Islet of Langerhans (tissue), 1 donor: Measurements from ENCODE around the gene LETM1.

ENCODE experiments used
- FAIRE-seq: peaks from one replicate; lab custom pipeline; 2011; peaks lifted over from hg19 to GRCh38; lab: Jason Lieb, UNC

Gene LETM1

DNA sequence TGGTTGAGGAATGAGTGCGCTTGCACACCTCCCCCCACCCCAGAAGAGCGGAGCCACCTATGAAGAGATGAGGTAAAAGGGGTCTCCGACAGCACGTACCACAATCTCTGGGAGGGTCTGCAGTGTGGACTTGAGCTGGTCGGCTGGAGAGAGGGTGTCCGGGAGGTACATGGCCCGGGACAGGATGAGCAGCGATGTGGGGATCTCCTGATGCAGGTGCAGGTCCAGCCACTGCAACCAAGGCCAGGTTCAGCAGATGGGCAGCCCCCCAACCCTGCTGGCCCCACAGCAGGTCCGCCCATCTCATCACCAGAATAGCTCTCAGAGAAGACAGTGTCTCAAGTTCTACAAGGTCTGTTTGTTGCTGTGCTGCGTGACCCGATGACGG, 32.4 kb downstream of the LETM1 start:
- FAIRE-seq: no peak

DNA sequence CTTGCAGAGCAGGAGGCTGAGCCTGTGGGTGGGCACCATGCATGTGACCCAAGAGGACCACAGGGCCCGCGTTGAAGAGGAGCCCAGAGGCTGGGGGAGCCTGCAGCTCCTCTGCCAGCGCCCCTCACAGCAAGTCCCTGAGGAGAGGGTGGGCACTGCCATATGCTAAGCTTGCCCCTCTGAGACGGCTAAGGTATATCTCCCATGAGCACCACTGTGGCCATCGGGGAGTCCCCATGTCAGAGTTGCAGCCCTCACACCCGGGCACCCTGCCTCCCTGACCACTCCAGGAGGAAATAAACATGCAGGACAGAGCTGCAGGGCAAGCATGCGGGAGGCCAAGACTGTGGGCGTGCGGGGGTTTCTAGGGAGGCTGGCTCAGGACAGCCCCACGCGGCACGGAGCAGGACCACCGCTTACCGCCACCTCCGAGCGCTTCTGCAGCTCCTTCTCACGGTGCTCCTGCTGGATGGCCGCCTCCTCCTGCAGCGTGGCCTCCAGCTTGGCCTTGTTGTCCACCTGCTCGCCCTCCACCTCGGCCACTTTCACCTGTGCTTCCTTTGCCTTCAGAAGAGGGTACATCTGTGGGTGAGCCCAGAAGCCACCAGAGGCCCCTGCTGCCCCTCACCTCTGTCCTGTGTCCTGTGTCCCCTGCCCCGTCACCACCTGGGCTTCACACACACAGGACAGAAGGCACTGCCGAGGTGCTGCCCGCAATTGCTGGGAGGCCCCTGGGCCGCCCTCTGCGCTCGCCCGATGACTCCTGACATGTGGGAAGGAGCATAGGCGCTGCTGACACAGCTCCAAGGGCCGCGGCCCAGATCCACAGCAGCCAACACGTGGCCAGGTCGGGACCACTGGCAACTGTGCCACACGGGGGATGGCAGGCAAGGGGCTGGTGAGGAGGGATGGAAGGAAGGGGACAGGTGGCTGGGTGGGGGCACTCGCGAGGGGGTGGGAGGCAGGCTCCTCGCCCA, 33.1 kb downstream of the LETM1 start:
- FAIRE-seq: no peak

DNA sequence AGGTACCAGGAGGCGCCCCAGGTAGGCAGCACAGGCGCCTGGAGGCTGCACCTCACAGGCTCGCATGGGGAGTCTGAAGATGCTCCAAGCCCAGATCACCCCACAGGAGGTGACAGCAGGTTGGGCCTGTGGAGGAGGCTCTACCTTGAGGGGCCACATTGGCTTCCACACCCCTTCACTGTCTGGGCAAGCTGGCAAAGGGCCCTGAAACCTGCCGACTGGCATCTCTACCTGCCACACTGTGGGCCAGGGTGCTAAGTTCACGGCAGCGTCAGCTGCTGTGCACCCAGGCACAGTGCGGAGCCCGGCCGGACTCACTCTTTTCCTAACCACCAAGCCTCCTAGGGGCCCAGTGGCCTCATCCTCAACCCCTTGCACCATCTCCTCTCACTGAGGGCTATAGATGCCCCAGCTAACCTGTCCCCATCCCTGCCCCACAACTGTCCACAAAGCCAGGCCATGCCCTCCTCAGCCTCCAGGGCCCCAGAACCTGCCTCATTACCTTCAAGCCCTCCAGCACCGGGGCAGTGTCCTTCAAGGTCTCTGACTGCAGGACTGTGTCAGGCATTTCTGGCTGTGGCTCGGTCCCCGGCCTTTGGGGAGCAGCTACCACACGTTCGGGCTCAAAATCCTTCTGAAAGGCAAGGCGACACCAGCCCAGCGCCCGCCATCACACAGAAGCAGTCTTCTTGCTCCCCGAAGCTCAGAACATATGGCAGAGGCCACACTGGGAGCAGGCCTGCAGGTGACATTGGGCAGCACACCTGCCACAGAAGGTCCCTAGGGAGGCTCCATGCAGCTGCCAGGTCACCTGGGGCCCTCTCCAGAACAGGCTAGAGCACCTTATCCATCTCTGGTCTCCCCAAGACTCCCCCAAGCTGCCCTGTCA, 34.0 kb downstream of the LETM1 start:
- no peak for FAIRE-seq

DNA sequence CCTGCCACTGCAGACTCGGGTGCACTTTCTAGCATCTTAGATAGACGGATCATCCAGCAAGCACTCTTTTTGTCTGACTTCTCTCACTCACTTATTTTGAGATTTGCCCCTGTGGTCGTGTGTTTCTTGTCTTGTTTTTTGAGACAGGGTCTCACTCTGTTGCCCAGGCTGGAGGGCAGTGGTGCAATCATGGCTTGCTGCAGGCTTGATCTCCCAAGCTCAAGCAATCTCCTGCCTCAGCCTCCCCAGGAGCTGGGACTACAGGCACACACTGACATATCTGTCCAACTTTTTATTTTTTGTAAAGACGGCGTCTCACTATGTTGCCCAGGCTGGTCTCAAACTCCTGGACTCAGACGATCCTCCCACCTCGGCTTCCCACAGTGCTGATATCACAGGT, 36.1 kb downstream of the LETM1 start:
- FAIRE-seq: no peak

DNA sequence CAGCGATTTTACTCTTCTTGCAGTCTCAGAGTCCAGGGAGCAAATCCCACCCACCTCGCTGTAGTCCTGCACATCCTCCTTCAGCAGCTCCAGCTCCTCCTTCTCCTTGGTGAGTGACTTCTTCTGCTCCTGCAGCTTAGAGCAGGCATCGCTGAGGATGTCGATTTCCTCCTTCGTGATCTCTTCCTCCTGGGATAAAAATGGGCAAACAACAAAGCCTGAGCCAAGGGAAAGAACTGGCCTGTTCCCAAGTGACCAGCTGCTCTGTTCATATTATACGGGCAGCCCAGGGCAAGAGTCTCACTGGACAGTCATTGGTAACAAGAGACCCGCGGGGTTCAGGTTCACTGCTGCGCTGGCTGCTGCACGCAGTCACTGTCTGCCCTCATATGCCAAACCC, 36.7 kb downstream of the LETM1 start:
- no peak for FAIRE-seq

DNA sequence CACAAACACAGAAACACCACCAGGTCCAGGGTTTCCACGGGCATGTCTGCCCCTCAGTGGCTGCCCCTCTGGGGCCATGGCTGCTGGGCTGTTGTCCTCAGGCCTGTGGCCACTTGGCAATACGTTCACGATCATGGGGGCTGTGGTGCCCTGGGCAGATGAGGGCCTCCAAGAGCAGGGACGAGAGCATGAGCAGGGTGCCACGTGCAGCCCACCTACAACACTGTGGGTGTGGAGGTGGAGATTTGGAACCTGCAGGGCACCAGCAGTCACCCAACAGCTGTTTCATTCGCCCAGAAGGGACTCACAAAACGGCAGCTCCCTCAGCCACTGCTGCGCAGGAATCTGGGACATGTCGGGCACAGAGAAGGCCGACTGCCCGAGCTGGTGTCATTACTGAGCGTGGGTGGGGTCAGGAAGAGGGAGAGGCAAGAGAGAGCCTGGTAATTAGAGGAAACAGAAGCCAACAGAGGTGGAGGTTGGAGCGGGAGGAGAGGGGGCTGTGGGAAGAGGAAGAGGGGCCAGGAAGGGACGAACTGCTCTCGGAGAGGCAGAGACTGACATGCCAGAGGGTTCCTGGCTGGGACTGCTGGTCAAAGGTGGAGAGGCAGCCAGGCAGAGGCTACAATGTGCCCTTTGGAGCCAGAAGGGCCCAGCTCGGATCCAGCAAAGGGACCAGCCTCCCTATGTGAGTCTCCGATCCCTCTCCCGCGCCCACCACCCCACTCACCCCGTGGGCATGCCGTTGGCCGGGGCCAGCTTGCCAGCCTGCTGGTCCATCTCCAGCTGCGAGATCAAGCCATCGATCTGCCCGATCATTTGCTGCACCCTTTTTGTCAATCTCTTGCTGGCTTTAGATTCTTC, 39.7 kb downstream of the LETM1 start:
- no peak for FAIRE-seq

DNA sequence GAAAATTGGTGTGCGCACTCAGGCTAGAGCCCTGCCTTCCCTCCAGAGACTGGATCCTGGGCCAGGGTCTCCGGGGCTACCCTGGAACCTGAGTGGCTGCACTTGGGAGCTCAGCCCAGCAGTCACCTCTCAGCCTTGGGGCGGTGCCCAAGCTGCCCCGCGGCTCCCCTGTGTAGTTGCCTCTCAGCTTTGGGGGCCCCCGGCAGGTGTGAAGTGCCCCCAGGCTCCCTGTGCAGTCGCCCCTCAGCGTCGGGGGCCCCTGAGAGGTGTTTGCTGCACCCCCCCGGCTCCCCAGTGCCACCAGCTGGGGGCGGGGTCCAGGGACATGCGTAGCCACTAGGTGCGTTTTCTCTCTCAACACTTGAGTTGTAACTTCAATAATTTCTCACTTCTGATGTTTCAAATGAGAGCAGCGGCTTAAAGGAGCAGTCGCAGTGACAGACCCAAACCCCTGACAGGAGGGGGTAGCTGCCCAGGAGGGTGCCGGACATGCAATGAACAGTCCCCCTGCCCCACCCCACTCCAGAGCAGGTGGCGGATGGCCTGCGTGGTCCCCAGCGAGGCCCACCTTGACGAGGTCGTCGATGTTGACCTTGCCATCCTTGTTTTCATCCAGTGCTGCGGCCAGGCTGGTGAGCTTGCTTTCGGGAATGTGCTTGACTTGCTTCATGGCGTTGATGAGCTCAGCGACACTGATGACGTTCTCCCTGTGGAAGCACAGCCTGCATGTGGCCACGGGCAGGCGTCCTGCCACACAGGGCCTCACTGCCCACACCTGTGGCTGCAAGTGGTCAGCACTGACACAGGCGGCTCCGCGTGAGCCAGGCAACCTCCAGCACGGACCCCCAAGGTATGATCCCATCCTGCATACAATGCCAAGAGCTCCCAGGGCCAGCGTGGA, 40.6 kb downstream of the LETM1 start:
- FAIRE-seq: no peak

DNA sequence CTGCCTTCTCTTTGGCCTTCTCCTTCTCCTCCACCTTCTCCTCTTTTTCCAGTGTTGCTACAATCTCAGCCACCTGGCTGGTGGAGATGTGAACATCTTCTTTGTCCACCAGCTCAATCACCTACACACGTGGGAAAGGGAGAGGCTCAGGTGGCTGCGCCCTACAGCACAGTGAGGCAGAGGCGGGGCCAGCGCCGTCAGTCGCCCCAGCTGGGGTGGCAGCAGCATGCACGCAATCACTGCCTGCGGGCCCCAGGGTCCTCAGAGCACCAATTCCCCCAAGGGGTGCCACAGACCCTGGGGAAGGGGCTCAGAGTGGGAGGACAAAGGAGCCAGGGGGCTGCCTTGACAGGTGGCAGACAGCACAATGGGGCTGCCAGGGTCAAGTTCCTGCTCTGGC, 41.5 kb downstream of the LETM1 start:
- no peak for FAIRE-seq

DNA sequence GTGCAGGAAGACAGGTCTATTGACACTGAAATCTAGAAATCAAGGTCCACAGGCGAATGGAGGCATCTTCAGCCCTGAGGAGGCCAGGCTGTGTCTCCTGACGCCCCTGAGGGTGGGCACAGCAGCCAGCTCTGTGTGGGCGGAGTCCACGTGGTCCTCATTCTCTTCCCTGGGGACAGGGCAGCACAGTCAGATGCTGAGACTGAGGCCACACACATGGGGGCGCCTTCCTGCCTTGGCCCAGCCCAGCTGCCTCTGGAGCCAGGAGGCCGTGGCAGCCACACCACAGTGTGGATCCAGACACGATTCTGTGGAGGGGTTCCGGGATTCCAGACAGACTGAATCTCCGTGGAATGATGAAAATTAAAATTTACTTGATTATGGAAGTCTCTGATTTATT, 42.0 kb downstream of the LETM1 start:
- FAIRE-seq: no peak

DNA sequence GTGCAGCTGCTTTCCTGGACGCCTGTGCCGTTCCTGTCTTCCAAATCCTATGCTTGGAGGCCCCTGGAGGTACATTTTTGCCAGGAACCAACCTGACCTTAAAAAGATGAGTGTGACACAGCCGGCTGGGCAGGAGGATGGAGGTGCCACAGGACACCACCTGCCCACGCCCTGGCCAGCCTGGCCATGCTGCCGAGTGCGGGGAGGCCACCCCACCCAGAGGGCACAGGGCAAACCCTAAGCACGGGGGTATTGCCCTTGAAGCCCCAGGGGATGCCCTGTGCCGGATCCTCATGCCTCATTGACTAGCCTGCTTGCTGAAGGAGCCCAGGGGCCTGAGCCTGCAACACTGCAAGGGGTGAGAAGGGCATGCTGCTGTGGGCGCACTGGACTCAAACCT, 42.7 kb downstream of the LETM1 start:
- no peak for FAIRE-seq

DNA sequence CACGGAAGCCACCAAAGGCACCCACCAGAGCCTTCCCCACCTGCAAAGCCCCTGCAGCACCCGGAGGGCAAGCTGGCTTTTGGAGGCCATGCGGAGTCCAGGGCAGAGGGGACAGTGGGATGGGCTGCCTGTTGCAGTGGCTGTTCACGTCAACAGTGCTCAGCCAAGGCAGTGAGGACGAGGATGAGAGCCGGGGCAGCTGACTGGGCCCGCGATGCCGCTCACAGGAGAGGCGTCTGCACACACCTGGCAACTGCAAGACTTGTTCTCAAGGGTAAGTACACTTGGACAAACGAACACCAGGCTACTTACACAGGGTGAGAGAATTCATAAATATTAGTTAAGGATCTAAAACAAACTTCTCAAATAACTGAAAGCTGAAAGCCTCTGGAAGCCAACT, 43.2 kb downstream of the LETM1 start:
- no peak for FAIRE-seq

DNA sequence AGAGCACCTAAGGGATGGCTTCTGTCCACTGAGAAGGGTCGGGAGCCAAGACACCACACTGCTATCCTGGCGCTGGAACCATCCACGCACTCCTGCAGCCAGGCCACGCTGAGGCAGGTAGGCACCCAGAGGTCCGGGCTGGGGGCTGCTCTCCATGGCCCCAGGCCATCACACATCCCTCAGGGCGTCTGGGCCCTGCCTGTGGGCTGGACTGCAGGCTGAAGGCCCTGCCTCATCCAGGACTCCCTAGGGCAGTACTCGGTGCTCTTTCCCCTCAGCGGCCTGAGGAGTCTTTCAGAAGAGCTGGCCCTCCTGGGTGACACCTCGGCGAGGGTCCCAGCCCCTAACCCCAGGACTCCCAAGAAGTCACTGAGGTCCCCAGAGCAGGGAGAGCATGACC, 45.2 kb downstream of the LETM1 start:
- no peak for FAIRE-seq

DNA sequence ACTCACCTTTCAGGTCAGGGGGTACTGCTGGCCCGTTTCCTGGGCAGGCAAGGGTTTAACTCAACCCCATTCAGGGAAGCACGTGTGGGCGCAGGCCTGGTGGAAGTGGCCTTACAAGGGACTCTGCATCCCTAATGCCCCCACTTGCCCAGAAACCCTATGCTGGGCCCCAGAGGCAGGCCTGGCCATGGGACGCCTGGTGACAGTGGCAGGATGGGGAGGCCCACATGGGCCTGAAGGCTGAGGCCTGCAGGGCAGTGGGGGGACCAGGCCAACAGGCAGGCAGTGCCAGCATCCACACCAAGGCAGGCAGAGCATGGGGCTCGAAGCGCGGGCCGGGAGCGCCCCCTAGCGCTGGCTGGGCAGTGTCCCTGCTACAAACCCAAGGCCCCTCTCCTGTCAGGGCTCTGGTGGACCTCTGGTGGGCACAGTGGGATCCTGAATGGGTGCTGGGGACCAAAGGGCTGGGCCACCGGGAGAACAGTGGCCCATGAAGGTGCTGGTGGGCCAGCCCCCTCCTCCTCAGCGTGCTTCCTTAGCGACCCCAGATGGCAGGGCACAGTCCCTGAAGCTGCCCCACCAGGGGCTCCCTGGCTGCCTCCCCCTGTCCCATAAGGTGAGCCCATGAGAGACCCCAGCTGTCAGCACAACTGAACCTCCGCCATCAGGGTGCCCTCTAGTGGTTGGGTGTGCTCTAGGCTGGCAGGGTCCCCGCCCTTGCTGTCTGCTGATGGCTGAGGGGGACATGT, 46.0 kb downstream of the LETM1 start:
- no peak for FAIRE-seq

DNA sequence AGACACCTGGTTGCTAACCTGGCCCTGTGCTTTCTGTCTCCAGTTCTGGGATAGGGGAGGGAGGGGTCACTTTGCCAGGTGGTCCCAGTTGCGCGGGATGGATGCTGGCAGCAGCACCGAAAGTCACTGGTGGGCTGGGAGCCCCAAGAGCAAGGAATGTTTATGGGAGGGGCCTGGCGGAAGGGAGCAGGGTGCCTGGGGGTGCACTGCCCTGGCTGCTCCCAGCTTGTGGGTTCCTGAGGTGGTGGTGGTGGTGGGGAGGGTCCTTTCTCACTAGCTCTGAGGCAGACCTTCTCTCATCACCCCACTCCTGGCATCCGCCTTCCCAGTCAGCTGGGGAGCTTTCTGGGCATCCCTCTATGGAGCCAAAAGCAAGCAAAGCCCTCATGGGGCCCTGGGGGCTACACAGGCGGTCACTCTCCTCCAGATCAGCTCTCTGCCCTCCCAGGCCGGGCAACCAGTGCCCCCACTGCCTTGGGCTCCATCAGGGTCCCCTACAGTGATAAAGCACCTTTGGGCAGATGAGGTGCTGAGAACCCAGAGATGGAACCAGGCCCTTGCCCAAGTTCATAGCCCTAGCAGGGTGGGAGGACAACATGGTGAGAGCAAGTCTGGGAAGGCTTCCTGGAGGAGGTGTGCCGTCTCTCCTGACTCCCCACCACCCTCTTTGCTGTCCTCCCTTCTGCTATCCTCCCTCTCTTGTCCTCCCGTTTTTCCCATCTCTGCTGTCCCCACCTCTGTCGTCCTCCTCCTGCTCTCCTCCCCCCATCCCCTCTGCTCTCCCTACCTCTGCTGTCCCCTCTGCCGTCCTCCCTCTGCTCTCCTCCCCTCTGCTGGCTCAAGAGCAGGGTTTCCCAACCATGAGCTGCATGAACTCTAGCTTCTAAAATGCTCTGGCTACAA, 46.9 kb downstream of the LETM1 start:
- FAIRE-seq: no peak

DNA sequence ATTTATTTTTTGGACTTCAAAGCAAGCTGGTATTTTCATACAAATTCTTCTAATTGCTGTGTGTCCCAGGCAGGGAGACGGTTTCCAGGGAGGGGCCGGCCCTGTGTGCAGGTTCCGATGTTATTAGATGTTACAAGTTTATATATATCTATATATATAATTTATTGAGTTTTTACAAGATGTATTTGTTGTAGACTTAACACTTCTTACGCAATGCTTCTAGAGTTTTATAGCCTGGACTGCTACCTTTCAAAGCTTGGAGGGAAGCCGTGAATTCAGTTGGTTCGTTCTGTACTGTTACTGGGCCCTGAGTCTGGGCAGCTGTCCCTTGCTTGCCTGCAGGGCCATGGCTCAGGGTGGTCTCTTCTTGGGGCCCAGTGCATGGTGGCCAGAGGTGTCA, 47.6 kb downstream of the LETM1 start:
- no peak for FAIRE-seq

DNA sequence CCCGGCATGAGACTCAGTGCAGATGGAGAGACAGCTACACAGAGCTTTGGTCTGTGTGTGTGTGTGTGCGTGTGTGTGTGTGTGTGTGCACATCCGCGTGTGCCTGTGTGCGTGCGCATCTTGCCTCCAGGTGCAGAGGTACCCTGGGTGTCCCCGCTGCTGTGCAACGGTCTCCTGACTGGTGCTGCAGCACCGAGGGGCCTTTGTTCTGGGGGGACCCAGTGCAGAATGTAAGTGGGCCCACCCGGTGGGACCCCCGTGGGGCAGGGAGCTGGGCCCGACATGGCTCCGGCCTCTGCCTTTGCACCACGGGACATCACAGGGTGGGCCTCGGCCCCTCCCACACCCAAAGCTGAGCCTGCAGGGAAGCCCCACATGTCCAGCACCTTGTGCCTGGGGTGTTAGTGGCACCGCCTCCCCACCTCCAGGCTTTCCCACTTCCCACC, 48.6 kb downstream of the LETM1 start:
- FAIRE-seq: no peak

DNA sequence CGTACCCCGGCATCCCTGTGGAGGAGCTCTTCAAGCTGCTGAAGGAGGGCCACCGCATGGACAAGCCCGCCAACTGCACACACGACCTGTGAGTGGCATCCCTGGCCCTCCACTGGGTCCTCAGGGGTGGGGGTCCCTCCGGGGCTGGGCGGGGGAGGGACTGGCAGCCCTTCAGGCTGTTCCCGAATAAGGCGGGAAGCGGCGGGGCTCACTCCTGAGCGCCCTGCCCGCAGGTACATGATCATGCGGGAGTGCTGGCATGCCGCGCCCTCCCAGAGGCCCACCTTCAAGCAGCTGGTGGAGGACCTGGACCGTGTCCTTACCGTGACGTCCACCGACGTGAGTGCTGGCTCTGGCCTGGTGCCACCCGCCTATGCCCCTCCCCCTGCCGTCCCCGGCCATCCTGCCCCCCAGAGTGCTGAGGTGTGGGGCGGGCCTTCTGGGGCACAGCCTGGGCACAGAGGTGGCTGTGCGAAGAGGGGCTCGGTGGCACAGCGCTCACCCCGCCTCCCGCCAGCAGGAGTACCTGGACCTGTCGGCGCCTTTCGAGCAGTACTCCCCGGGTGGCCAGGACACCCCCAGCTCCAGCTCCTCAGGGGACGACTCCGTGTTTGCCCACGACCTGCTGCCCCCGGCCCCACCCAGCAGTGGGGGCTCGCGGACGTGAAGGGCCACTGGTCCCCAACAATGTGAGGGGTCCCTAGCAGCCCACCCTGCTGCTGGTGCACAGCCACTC, 49.2 kb downstream of the LETM1 start:
- FAIRE-seq: no peak

DNA sequence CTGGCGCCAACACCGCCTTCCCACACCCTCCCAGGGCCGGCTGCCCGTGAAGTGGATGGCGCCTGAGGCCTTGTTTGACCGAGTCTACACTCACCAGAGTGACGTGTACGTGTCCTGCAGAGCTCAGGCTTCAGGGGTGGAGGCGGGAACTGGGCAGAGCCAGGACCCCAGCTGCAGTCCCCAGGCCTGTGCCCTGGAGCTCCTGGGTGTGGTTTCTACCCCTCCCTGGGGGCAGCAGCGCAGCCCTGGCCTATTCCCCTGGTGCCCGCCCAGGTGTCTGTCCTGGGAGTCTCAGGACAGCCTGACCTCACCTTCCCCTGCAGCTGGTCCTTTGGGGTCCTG, 49.8 kb downstream of the LETM1 start:
- no peak for FAIRE-seq
